Activated CD4-positive, alpha-beta T cell treated with anti-CD3 and anti-CD28 coated beads, Interleukin-2, amount 10 ng/mL, durations not matched to agents 7 days and 5 days (primary cell): ENCODE results near the gene PSME3. TPM values are rescaled to one million over a fixed set of nuclear protein-coding genes. Genes with fewer than 3 reads are reported as not detected.
"Not testable (repeated sequence)": the region's sequence is repeated elsewhere in the genome, so short reads cannot be mapped to it uniquely, and the experiment has no call there.

ENCODE experiments used
- CTCF ChIA-PET: fragments of 350-600 bp; sonication (Branson Sonifier 250); formaldehyde crosslinking; loops from one replicate; lab custom pipeline; 2021; ENCODE audit warnings: antibody characterized with exemption; lab: Charles Lee
- POLR2A ChIA-PET: fragments of 350-600 bp; sonication (Branson Sonifier 250); formaldehyde crosslinking; loops from one replicate; lab custom pipeline; 2021; ENCODE audit warnings: antibody characterized with exemption; lab: Charles Lee
- DNase-seq: peaks from one replicate; pipeline ENCODE4 v3.0.0-alpha.2; 2020
- H3K27ac Mint-ChIP-seq: one replicate; pipeline ENCODE4 v1.8.0; 2021; ENCODE audit warnings: mild to moderate bottlenecking, moderate library complexity, mixed read lengths
- H3K27me3 Mint-ChIP-seq: one replicate; pipeline ENCODE4 v1.8.0; 2021; ENCODE audit warnings: mixed read lengths
- H3K36me3 Mint-ChIP-seq: one replicate; pipeline ENCODE4 v1.8.0; 2021; ENCODE audit warnings: low read depth, mixed read lengths
- H3K4me1 Mint-ChIP-seq: one replicate; pipeline ENCODE4 v1.8.0; 2021; ENCODE audit warnings: mixed read lengths
- H3K4me3 Mint-ChIP-seq: one replicate; pipeline ENCODE4 v1.8.0; 2021; ENCODE audit warnings: mild to moderate bottlenecking, moderate library complexity, mixed read lengths
- H3K9me3 Mint-ChIP-seq: one replicate; pipeline ENCODE4 v1.8.0; 2021; ENCODE audit warnings: mixed read lengths
- total RNA-seq, 2 experiments: library from RNA; stranded (reverse); gene quantifications; one replicate each; pipeline ENCODE4 v1.2.3, GENCODE V29; 2021

The PSME3 gene
- total RNA-seq, 2 experiments from 2014 or later: 110 to 111 TPM

DNA sequence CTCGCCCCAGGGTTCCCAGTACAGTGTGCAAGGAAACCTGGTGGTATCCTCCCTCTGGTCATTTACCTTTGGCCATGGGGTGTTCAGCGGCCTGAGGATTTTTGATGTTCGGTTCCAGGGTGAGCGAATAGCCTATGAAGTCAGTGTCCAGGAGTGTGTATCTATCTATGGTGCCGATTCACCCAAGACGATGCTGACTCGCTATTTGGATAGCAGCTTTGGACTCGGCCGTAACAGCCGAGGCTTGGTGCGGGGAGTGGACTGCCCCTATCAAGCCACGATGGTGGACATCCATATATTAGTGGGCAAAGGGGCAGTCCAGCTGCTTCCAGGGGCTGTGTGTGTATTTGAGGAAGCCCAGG, 12.3 kb downstream of the PSME3 start:
- ChIA-PET POLR2A (interaction anchor here (0.6 kb wide), 1 partner anchor 72 kb away, joined by 3 read pairs; no protein-coding TSS in a partner anchor), CTCF (interaction anchor here (0.6 to 3.7 kb wide), 4 partner anchors 21 to 1065 kb away, joined by 3 to 14 read pairs (median 4); partner anchors contain the start of genes BECN1 and RPL27)
- no peak for DNase-seq
- Mint-ChIP-seq H3K9me3 (no peaks in the 10 kb centered on the region), H3K27ac (no peak overlapping the region), H3K27me3 (no peaks in the 10 kb centered on the region), H3K4me3 (no peak overlapping the region), H3K36me3 (peaks cover 25% of the 10 kb centered on the region), H3K4me1 (peaks cover 8% of the 10 kb centered on the region)

DNA sequence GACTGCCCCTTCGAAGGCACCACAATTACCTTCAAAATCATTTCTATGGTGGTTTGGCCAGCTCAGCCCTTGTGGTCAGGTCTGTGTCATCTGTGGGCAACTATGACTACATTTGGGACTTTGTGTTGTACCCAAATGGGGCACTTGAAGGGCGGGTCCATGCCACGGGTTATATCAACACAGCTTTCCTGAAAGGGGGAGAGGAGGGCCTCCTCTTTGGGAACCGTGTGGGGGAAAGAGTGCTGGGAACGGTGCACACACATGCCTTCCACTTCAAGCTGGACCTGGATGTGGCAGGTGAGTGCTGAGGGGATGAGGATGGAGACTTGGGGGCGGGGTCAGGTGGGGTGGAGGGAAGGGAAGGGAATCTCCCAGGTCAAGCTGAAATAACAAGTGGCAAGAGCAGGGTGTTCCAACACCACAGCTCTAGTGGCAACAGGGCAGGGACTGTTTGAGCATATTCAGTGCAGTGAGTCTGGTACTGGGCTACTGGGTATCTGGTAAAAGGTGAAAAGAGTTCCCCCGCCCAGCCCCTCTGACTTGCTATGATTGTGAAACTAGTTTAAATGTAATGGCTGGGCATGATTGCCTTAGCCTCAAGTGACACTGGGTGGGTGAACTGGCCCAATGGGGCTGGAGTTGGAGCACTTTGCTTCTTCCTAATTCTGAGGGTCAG, 12.9 kb downstream of the PSME3 start:
- Mint-ChIP-seq H3K36me3 (peaks cover 25% of the 10 kb centered on the region), H3K4me3 (no peak overlapping the region), H3K4me1 (peaks cover 8% of the 10 kb centered on the region), H3K27me3 (no peaks in the 10 kb centered on the region), H3K9me3 (no peaks in the 10 kb centered on the region), H3K27ac (no peak overlapping the region)
- POLR2A ChIA-PET: interaction anchor here (0.6 kb wide), 1 partner anchor 71 kb away, joined by 3 read pairs; no protein-coding TSS in a partner anchor
- CTCF ChIA-PET: interaction anchor here (0.6 to 3.7 kb wide), 2 partner anchors 22 to 33 kb away, joined by 3 to 14 read pairs; partner anchors contain the start of gene BECN1
- DNase-seq: no peak

DNA sequence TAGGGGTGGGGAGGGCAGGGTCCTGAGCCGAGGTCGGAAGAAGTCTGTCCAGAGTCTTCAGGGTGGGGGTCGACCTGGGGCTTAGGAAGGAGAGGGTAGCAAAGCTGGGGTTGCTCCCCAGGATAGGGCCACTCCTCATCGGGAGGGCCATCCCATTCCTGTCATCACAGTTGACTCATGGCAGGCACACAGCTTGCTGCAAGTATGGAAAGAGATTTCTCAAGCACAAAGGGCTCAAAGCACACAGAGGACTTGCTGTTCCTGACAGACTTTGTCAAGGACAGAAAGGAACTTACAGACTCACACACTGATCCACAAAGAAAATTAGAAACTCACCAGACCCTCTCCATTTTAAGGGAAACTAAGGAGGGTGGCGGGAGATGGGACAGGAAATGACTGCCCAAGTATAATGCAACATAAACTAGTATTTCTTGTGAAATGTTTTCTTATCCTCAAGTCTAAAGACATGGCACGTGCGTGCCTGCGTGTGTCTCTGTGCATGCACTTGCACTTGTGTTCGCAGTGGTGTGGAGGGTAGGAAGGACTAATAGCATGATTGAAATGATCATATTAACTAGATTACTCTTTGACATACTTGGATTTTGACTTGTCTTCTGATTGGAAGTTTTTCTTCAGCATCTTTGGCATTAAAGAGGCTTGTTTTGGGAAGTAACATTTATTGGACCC, 13.5 kb downstream of the PSME3 start:
- Mint-ChIP-seq H3K4me1 (peaks cover 8% of the 10 kb centered on the region), H3K27me3 (no peaks in the 10 kb centered on the region), H3K36me3 (peaks cover 25% of the 10 kb centered on the region), H3K4me3 (no peak overlapping the region), H3K9me3 (no peaks in the 10 kb centered on the region), H3K27ac (no peak overlapping the region)
- no peak for DNase-seq
- CTCF ChIA-PET: interaction anchor here (1.7 to 3.7 kb wide), 2 partner anchors 9 to 22 kb away, joined by 3 to 14 read pairs; partner anchors contain the start of gene BECN1
- POLR2A ChIA-PET: interaction anchor here (0.6 kb wide), 1 partner anchor 151 kb away, joined by 3 read pairs; the partner anchor contains the start of gene RPL27

DNA sequence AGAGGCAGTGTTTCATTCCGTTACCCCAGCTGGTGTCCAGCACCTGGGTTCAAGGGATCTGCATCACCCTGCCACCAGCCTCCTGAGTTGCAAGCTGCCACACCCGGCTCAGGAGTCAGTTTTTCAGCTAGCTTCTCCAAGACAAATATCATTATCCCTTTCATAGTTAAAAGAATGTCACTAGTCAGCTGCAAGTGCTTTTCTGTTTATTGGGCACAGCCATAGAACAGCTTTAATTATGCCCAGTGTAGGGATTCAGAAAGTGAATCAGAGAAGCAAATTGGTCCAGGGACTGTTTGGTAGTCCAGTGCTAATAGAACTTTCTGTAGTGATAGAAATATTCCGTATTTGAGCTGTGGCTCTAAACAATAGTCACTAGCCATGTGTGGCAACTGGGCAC, 14.9 kb downstream of the PSME3 start:
- CTCF ChIA-PET: interaction anchor here (0.9 to 3.7 kb wide), 3 partner anchors 8 to 24 kb away, joined by 3 to 14 read pairs (median 3); partner anchors contain the start of gene BECN1
- H3K27ac Mint-ChIP-seq: no peak overlapping the region
- no peak for DNase-seq
- no peaks in the 10 kb centered on the region for H3K9me3 Mint-ChIP-seq
- H3K27me3 Mint-ChIP-seq: no peaks in the 10 kb centered on the region
- H3K36me3 Mint-ChIP-seq: peaks cover 13% of the 10 kb centered on the region
- no peak overlapping the region for H3K4me3 Mint-ChIP-seq
- POLR2A ChIA-PET: no interaction called here
- peaks cover 8% of the 10 kb centered on the region for H3K4me1 Mint-ChIP-seq

DNA sequence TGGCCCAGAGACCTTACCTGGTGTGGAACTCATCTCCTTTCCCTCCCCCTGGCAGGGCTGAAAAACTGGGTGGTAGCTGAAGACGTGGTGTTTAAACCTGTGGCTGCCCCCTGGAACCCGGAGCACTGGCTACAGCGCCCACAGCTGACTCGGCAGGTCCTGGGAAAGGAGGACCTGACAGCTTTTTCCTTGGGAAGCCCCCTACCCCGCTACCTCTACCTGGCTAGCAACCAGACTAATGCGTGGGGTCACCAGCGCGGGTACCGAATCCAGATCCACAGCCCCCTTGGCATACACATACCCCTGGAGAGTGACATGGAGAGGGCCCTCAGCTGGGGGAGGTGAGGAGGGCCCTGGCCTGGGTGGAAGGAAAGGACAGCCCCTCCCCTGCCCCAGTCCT, 15.8 kb downstream of the PSME3 start:
- no peak for DNase-seq
- ChIA-PET POLR2A (no interaction called here), CTCF (interaction anchor here (0.5 kb wide), 1 partner anchor 396 kb away, joined by 3 read pairs; no protein-coding TSS in a partner anchor)
- H3K4me1 Mint-ChIP-seq: peaks cover 8% of the 10 kb centered on the region
- H3K27ac Mint-ChIP-seq: peak overlapping the region; percentile 5
- peaks cover 9% of the 10 kb centered on the region for H3K36me3 Mint-ChIP-seq
- H3K27me3 Mint-ChIP-seq: no peaks in the 10 kb centered on the region
- no peak overlapping the region for H3K4me3 Mint-ChIP-seq
- no peaks in the 10 kb centered on the region for H3K9me3 Mint-ChIP-seq

DNA sequence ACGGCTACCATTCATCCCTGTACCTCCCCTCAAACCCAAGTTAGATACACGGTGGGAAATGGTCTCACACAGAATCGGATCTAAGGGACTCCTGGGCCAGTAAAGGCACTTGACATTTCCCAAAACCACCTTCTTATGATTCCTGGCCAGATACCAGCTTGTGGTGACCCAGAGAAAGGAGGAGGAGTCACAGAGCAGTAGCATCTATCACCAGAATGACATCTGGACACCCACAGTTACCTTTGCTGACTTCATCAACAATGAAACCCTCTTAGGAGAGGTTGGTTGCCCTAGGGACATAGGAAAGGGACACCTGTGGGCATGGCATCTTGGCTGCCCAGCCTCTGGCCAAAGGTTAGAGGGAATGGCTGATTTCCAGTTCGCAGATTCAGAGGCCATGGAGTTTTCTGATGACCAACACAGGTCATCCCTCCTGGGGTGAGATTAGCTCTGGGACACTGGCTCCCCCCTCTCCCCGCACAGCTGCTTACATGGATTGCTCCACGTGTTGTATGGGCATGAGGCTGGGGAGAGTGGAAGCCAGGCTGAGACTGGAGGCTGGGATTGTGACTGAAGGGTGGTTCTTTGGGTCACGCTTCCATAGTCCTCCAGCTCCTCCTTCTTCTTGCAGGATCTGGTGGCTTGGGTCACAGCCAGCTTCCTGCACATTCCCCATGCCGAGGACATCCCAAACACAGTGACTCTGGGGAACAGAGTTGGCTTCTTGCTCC, 16.4 kb downstream of the PSME3 start:
- no peak for DNase-seq
- no peaks in the 10 kb centered on the region for H3K9me3 Mint-ChIP-seq

DNA sequence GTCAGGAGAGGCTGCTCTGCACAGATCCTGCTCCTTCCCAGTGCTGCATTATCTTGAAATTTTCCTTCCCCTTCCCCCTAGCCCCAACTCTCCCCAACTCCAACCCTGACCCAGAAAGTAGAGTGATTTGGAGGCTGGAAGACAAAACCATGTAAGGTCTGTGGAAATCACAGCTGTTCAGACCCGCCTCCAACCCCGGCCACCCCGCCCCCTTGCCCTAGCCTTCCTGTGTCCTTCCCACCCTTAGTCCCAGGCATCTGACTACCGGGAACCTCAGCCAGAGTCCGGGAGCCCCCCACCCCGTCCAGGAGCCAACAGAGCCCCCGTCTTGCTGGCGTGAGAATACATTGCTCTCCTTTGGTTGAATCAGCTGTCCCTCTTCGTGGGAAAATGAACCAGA, 17.8 kb downstream of the PSME3 start, which contains the start of gene AOC3:
AOC3 (plus strand) TSS at position 246 of the 400 bp plus-strand sequence; CDS start at position 391, 145 bp downstream.
- H3K4me3 Mint-ChIP-seq: no peak within 1 kb of the TSS
- ChIA-PET CTCF (interaction anchor here (1.2 kb wide), 1 partner anchor 11 kb away, joined by 3 read pairs; no protein-coding TSS in a partner anchor), POLR2A (no interaction called here)
- DNase-seq: no peak
- no peaks in the 10 kb centered on the region for H3K27me3 Mint-ChIP-seq
- no peaks in the 10 kb centered on the region for H3K36me3 Mint-ChIP-seq
- no peaks in the 10 kb centered on the region for H3K9me3 Mint-ChIP-seq
- H3K27ac Mint-ChIP-seq: no peak within 1 kb of the TSS
- peaks cover 3% of the 10 kb centered on the region for H3K4me1 Mint-ChIP-seq

More for the DNA sequence above, 16.4 kb downstream of the PSME3 start:
- ChIA-PET CTCF (interaction anchor here (0.5 to 0.6 kb wide), 3 partner anchors 23 to 396 kb away, joined by 3 to 5 read pairs (median 3); no protein-coding TSS in a partner anchor), POLR2A (no interaction called here)
- Mint-ChIP-seq H3K36me3 (peaks cover 6% of the 10 kb centered on the region), H3K27ac (peak overlapping the region; percentile 5), H3K4me1 (peaks cover 8% of the 10 kb centered on the region), H3K27me3 (no peaks in the 10 kb centered on the region), H3K4me3 (no peak overlapping the region)

DNA sequence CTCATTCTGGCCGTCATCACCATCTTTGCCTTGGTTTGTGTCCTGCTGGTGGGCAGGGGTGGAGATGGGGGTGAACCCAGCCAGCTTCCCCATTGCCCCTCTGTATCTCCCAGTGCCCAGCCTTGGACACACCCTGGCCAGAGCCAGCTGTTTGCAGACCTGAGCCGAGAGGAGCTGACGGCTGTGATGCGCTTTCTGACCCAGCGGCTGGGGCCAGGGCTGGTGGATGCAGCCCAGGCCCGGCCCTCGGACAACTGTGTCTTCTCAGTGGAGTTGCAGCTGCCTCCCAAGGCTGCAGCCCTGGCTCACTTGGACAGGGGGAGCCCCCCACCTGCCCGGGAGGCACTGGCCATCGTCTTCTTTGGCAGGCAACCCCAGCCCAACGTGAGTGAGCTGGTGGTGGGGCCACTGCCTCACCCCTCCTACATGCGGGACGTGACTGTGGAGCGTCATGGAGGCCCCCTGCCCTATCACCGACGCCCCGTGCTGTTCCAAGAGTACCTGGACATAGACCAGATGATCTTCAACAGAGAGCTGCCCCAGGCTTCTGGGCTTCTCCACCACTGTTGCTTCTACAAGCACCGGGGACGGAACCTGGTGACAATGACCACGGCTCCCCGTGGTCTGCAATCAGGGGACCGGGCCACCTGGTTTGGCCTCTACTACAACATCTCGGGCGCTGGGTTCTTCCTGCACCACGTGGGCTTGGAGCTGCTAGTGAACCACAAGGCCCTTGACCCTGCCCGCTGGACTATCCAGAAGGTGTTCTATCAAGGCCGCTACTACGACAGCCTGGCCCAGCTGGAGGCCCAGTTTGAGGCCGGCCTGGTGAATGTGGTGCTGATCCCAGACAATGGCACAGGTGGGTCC, 18.4 kb downstream of the PSME3 start:
- H3K36me3 Mint-ChIP-seq, H3K4me3 Mint-ChIP-seq, H3K4me1 Mint-ChIP-seq, H3K9me3 Mint-ChIP-seq, DNase-seq, H3K27me3 Mint-ChIP-seq, POLR2A ChIA-PET, H3K27ac Mint-ChIP-seq: not testable (repeated sequence)
- CTCF ChIA-PET: interaction anchor here (1.2 to 2.0 kb wide), 2 partner anchors 10 to 13 kb away, joined by 3 to 5 read pairs; no protein-coding TSS in a partner anchor

- H3K27me3 Mint-ChIP-seq: no peaks in the 10 kb centered on the region
- no peaks in the 10 kb centered on the region for H3K36me3 Mint-ChIP-seq
- POLR2A ChIA-PET: no interaction called here
- CTCF ChIA-PET: interaction anchor here (2.0 kb wide), 1 partner anchor 12 kb away, joined by 5 read pairs; no protein-coding TSS in a partner anchor
- no peak overlapping the region for H3K4me3 Mint-ChIP-seq
- no peaks in the 10 kb centered on the region for H3K4me1 Mint-ChIP-seq
- H3K9me3 Mint-ChIP-seq: no peaks in the 10 kb centered on the region
- no peak for DNase-seq
- no peak overlapping the region for H3K27ac Mint-ChIP-seq
Observed at GRCh38 chr17:42852351-42852750, 19.2 kb downstream of the PSME3 start.

DNA sequence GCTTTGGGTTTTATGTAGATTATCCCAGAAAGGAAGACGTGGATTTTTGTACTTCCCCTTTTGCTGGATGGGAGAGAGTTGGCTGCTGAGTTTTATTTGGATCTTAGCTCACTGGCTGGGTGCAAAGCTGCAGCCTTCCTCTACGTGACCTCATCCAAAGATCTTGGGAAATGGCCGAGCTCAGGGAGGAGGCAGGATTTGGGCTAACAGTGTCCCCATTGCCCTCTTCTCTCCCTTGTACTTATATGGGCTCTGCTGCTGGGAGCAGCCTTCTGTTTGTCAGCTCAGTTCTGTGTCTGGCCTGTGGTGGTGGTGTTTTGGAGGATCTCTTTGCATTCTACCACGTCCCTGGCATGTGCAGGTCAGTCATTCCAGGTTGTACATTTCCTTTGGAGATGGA, 19.8 kb downstream of the PSME3 start:
- ChIA-PET POLR2A (no interaction called here), CTCF (interaction anchor here (2.0 kb wide), 1 partner anchor 12 kb away, joined by 5 read pairs; no protein-coding TSS in a partner anchor)
- Mint-ChIP-seq H3K36me3 (no peaks in the 10 kb centered on the region), H3K4me1 (no peaks in the 10 kb centered on the region), H3K27ac (no peak overlapping the region), H3K27me3 (no peaks in the 10 kb centered on the region), H3K9me3 (no peaks in the 10 kb centered on the region), H3K4me3 (no peak overlapping the region)
- DNase-seq: no peak

- POLR2A ChIA-PET: no interaction called here
- no peaks in the 10 kb centered on the region for H3K27me3 Mint-ChIP-seq
- H3K27ac Mint-ChIP-seq: no peak overlapping the region
- no peaks in the 10 kb centered on the region for H3K4me1 Mint-ChIP-seq
- no peak overlapping the region for H3K4me3 Mint-ChIP-seq
- H3K36me3 Mint-ChIP-seq: no peaks in the 10 kb centered on the region
- H3K9me3 Mint-ChIP-seq: no peaks in the 10 kb centered on the region
- no peak for DNase-seq
- CTCF ChIA-PET: no interaction called here
Observed at GRCh38 chr17:42853597-42853967, 20.4 kb downstream of the PSME3 start.
